Fibroblast of lung (primary cell): Measurements from ENCODE around the gene HKDC1. TPM values are rescaled to one million over a fixed set of nuclear protein-coding genes. Genes with fewer than 3 reads are reported as not detected.
A peak's percentile ranks its signal among the peaks of the same experiment; 100 is the strongest.

Source experiments
- DNase-seq, 2 donors: peaks; one replicate each; pipeline versions ENCODE4 v3.0.0 to v3.0.0-alpha.2; 2010; ENCODE audit warnings: low read depth in 2 of 2
- H2AFZ ChIP-seq: 2 replicates; pipeline ENCODE4 v1.5.1; 2012; ENCODE audit warnings: low read length, control low read depth, inconsistent platforms
- H3K27ac ChIP-seq: 2 replicates; pipeline ENCODE4 v1.5.1; 2011; ENCODE audit warnings: low read length, control low read depth; ENCODE audit not compliant: insufficient read depth
- H3K27me3 ChIP-seq: 2 replicates; pipeline ENCODE4 v1.5.1; 2011; ENCODE audit warnings: mild to moderate bottlenecking, low read length; ENCODE audit not compliant: control insufficient read depth, insufficient read depth
- H3K36me3 ChIP-seq: 2 replicates; pipeline ENCODE4 v1.5.1; 2011; ENCODE audit warnings: low read length; ENCODE audit not compliant: control insufficient read depth, insufficient read depth
- H3K4me1 ChIP-seq: 2 replicates; pipeline ENCODE4 v1.5.1; 2011; ENCODE audit warnings: low read length; ENCODE audit not compliant: control insufficient read depth, insufficient read depth; ENCODE audit errors: extremely low read depth
- H3K4me2 ChIP-seq: 2 replicates; pipeline ENCODE4 v1.5.1; 2011; ENCODE audit warnings: low read length, control low read depth; ENCODE audit not compliant: insufficient read depth; ENCODE audit errors: extremely low read depth
- H3K4me3 ChIP-seq, 4 experiments: fragments of 200-600 bp in 1 of 4; sonication (generic) in 1 of 4; replicated peaks in 1 of 4; 2 replicates each; pipeline ENCODE4 v1.5.1; 2011 to 2016; ENCODE audit warnings: low read length in 4 of 4, low read depth in 3 of 4, mild to moderate bottlenecking in 3 of 4, control low read depth in 2 of 4, inconsistent platforms in 1 of 4, mixed read lengths in 1 of 4; ENCODE audit not compliant: insufficient read depth in 1 of 4; ENCODE audit errors: control extremely low read depth in 1 of 4
- H3K79me2 ChIP-seq: 2 replicates; pipeline ENCODE4 v1.5.1; 2012; ENCODE audit warnings: mild to moderate bottlenecking, low read length, inconsistent platforms; ENCODE audit not compliant: control insufficient read depth, insufficient read depth
- H3K9ac ChIP-seq: 2 replicates; pipeline ENCODE4 v1.5.1; 2011; ENCODE audit warnings: mild to moderate bottlenecking, low read length, control low read depth; ENCODE audit not compliant: insufficient read depth
- H3K9me3 ChIP-seq: 2 replicates; pipeline ENCODE4 v1.5.1; 2012; ENCODE audit warnings: low read depth, low read length; ENCODE audit not compliant: control insufficient read depth, insufficient read depth
- H4K20me1 ChIP-seq: 2 replicates; pipeline ENCODE4 v1.5.1; 2011; ENCODE audit warnings: low read length; ENCODE audit not compliant: control insufficient read depth, insufficient read depth; ENCODE audit errors: extremely low read depth
- CTCF ChIP-seq, 2 donors: IDR thresholded peaks in 1 of 2; conservative IDR thresholded peaks in 1 of 2; 1 replicate in 1 of 2; 2 replicates in 1 of 2; pipeline ENCODE4 v1.5.1; 2011 to 2012; ENCODE audit warnings: low read length in 2 of 2, control low read depth in 1 of 2, inconsistent platforms in 1 of 2, low read depth in 1 of 2, mild to moderate bottlenecking in 1 of 2
- EZH2 ChIP-seq: IDR thresholded peaks from 2 replicates; pipeline ENCODE4 v1.5.1; 2012; ENCODE audit warnings: low read length, control low read depth, mild to moderate bottlenecking; ENCODE audit errors: missing control alignments
- polyA plus RNA-seq, 2 donors: library from polyadenylated mRNA; depleted of rRNA in 1 of 2; stranded (reverse) in 1 of 2; unstranded in 1 of 2; fragments of >200 nt; gene quantifications; 2 replicates each; pipeline ENCODE4 v1.2.1, GENCODE V29; 2011 to 2012; ENCODE audit warnings: missing spikeins in 1 of 2
- total RNA-seq: library from RNA; depleted of rRNA; stranded (reverse); fragments of >200 nt; gene quantifications from 2 replicates; pipeline ENCODE4 v1.2.1, GENCODE V29; 2014

Gene HKDC1
- total and polyA plus RNA-seq, 2 donors (not counting 1 experiment from before 2014, with no cell fraction given) = 0.12 to 1.8 TPM

DNA sequence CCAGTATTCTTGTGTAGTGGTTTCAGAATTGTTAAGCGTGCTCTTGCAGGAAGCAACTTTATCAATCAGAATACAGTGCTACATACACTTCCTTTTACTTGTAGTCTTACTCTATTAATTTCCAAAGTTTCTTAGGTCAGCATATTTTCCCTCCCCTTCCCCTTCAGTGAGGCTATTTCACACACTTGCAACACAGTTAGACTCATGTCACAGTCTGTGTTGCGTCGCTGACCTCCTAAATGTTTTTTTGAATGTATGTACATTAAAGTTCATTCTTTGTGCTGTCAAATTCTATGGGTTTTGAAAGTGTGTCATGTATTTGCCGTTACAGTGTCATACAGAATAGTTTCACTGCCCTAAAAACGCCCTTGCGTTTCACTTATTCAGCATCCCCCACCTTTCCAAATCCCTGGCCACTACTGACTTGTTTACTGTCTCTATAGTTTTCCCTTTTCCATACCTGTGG is 5.4 kb upstream of the HKDC1 start:
- Histone ChIP-seq H3K27ac (no peak overlapping the region), H3K27me3 (no peaks in the 10 kb centered on the region), H2AFZ (no peak overlapping the region), H3K4me1 (peaks cover 3% of the 10 kb centered on the region), H3K4me2 (no peak overlapping the region), H3K4me3 (no peak overlapping the region), H3K9me3 (no peaks in the 10 kb centered on the region), H3K9ac (no peak overlapping the region), H3K79me2 (no peaks in the 10 kb centered on the region), H3K36me3 (no peaks in the 10 kb centered on the region), H4K20me1 (no peaks in the 10 kb centered on the region)
- DNase-seq = no peak
- TF ChIP-seq EZH2 = no peak
- no peak for TF ChIP-seq CTCF (conservative IDR thresholded peaks at IDR 0.05 in 1 of 2, IDR thresholded peaks at IDR 0.05 in 1 of 2; ENCODE audit: low read depth in 1 of 2, low read length in 2 of 2)

DNA sequence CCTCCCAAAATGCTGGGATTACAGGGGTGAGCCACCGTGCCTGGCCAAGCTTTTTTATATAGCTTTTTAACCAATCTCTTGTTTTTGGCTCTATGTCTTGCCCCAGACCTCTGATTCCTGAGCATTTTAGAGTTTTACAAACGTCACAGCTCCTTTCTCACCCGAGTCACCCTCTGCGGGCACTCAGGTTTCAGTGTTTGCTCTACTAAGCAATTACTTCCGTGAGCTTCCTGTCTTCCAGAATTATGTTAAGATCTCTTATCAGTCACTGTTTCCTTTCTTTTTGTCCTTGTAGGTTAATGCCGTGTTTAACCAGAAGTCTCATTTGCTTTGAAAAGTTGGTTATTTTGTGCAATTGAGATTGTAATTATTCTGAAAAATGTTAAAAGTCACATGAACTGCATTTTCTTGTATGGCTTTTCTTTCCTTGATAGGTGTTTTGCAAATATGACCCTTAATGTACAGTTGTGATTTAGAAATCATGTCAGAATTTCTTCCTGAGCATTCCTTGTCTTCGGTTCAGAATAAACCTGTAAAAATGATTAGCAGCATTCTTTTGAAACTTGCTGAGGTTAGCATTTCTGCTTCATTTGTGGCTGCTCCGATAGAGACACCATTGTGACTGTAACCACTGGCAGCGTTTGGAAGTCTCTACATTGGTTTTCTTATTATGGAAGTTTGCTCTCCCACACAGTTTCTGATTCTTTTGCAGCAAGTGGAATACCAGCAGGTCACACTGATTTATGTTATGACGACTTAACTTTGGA is 4.5 kb upstream of the HKDC1 start:
- Histone ChIP-seq H3K9ac (no peak overlapping the region), H3K4me3 (no peak overlapping the region), H3K79me2 (no peaks in the 10 kb centered on the region), H3K36me3 (no peaks in the 10 kb centered on the region), H3K4me2 (no peak overlapping the region), H4K20me1 (no peaks in the 10 kb centered on the region), H3K27me3 (no peaks in the 10 kb centered on the region), H3K4me1 (peaks cover 3% of the 10 kb centered on the region), H3K9me3 (no peaks in the 10 kb centered on the region), H2AFZ (peak overlapping the region; percentile 14), H3K27ac (no peak overlapping the region)
- TF ChIP-seq CTCF (conservative IDR thresholded peaks at IDR 0.05 in 1 of 2, IDR thresholded peaks at IDR 0.05 in 1 of 2; ENCODE audit: low read depth in 1 of 2, low read length in 2 of 2) = no peak
- TF ChIP-seq EZH2 = no peak
- peak in 1 of 2 donors; percentile 6 for DNase-seq

DNA sequence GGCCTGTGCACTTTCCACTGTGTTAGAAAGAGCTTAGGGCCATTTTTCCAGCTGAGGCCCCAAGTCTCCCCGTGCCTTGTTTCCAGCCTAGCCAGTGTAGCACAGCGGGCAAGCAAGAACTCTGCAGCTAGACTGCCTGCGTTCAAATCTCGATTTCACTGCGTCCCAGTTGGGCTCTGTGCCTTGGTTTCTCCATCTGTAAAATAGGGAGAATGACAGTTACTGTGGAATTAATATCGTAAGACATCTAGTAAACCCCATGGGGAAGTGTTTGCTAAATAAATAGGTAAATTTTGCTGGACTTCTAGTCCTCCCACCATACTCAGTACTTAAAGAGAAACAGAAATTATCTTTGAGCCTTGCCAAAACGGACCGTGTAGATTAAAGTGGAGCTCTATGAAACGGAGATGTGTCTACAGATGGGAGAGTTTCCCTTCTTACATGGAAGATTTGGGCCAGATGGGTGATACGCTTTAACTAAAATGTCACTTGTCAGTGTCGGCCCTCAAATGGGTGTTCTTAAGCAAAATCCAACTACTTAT is 3.5 kb upstream of the HKDC1 start:
- TF ChIP-seq EZH2 (no peak), CTCF (conservative IDR thresholded peaks at IDR 0.05 in 1 of 2, IDR thresholded peaks at IDR 0.05 in 1 of 2; ENCODE audit: low read depth in 1 of 2, low read length in 2 of 2) (no peak)
- Histone ChIP-seq H3K4me2 (no peak overlapping the region), H3K9me3 (no peaks in the 10 kb centered on the region), H4K20me1 (no peaks in the 10 kb centered on the region), H2AFZ (no peak overlapping the region), H3K79me2 (no peaks in the 10 kb centered on the region), H3K36me3 (no peaks in the 10 kb centered on the region), H3K27ac (no peak overlapping the region), H3K4me1 (peaks cover 3% of the 10 kb centered on the region), H3K4me3 (no peak overlapping the region), H3K9ac (no peak overlapping the region), H3K27me3 (no peaks in the 10 kb centered on the region)
- DNase-seq = no peak
